Ishikawa (cell line): ENCODE measurements around the gene PGAP3.

Experiments
- CEBPB ChIP-seq: IDR thresholded peaks from 2 replicates; pipeline ENCODE4 v1.6.1; 2012
- EP300 ChIP-seq: IDR thresholded peaks from 2 replicates; pipeline ENCODE4 v1.6.1; 2012; ENCODE audit warnings: borderline replicate concordance
- RAD21 ChIP-seq: IDR thresholded peaks from 2 replicates; pipeline ENCODE4 v1.6.1; 2012; ENCODE audit warnings: low read depth
- TAF1 ChIP-seq: IDR thresholded peaks from 2 replicates; pipeline ENCODE4 v1.6.1; 2012; ENCODE audit warnings: low read depth, mild to moderate bottlenecking
- TEAD4 ChIP-seq: IDR thresholded peaks from 2 replicates; pipeline ENCODE4 v1.6.1; 2012
- ZBTB7A ChIP-seq: IDR thresholded peaks from 2 replicates; pipeline ENCODE4 v1.6.1; 2012; ENCODE audit warnings: low read depth
- TF ChIP-seq, protein P1 (sequence below): IDR thresholded peaks from 2 replicates; pipeline ENCODE4 v1.6.1; 2012

DNA sequence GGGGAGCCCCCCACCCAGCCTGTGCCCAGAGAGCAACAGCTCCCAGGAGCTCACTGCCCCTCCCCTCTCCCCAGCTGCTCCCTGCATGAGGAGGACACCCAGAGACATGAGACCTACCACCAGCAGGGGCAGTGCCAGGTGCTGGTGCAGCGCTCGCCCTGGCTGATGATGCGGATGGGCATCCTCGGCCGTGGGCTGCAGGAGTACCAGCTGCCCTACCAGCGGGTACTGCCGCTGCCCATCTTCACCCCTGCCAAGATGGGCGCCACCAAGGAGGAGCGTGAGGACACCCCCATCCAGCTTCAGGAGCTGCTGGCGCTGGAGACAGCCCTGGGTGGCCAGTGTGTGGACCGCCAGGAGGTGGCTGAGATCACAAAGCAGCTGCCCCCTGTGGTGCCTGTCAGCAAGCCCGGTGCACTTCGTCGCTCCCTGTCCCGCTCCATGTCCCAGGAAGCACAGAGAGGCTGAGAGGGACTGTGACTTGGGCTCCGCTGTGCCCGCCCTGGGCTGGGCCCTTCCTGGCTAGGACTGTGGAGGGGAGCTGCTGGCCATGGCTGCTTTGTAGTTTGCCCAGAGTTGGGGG is 22.1 kb downstream of the PGAP3 start:
- TF ChIP-seq EP300, result no peak
- TF ChIP-seq TAF1, result no peak
- TF ChIP-seq, protein P1, sequence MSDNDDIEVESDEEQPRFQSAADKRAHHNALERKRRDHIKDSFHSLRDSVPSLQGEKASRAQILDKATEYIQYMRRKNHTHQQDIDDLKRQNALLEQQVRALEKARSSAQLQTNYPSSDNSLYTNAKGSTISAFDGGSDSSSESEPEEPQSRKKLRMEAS, result no peak
- TF ChIP-seq TEAD4, result no peak
- TF ChIP-seq RAD21, result no peak
- no peak for TF ChIP-seq CEBPB
- TF ChIP-seq ZBTB7A, result no peak
